Measurements from ENCODE around the gene FEN1. TPM values are rescaled to one million over a fixed set of nuclear protein-coding genes. Genes with fewer than 3 reads are reported as not detected.

The FEN1 gene
- total RNA-seq: 10 to 100 TPM; 55.4 to 64.7 TPM

DNA sequence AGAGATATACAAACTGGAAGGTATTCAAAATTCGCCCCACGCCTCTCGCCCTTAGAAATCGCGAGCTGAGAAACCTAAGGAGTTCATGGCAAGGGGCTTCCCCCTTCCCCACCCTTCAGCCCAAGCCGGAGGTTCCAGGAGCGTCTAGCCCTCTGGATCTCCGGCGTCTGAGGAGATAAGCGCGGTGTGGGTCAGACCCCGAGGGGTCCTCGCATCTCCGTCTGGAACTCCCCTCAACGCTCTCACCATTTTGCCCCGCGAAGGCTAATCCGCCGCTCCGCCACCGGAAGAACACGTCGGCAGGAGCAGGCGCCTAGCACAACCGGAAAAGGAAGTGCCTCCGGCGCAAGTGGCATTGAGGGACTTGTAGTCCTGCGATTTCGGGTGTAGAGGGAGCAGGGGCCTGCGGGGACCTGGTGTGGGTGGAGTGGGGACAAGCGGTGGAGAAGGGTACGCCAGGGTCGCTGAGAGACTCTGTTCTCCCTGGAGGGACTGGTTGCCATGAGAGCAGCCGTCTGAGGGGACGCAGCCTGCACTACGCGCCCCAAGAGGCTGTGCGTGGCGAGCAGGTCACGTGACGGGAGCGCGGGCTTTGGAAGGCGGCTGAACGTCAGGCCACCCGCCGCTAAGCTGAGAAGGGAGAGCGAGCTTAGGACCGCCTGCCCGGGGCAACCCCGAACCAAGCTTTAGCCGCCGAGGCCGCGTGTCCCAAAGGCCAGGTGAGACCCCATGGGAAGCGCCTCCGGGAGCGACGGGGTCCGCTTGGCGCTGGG lies at the start of gene FEN1, which contains the start of gene TMEM258:
Gene FEN1, plus strand, starts transcription at position 602 of the 773 bp plus-strand sequence. CDS start 2,451 bp downstream, outside the sequence.
Gene TMEM258, minus strand, starts transcription at position 290 of the 773 bp plus-strand sequence. Its CDS starts 41 bp downstream, at position 249.
- Mint-ChIP-seq H3K4me1 (ENCODE audit: low read depth) (peaks cover 55% of the 10 kb centered on the region), H3K36me3 (ENCODE audit: insufficient read depth in 2 of 2) (peaks cover 14 to 27% of the 10 kb centered on the region in 2 donors)
- peak; percentile 90 to 94 for ATAC-seq (replicated peaks in 1 of 2)

GRCh38 chr11:61743486-61744095 lies 49.1 kb upstream of the FEN1 start:
- H3K36me3 Mint-ChIP-seq (ENCODE audit: insufficient read depth in 2 of 2): no peaks in the 10 kb centered on the region
- ATAC-seq (replicated peaks in 1 of 2) (no peak), DNase-seq (no peak)
- H3K27me3 Mint-ChIP-seq (ENCODE audit: low read depth): no peaks in the 10 kb centered on the region
- H3K4me3 Mint-ChIP-seq: no peak overlapping the region
- H3K9me3 Mint-ChIP-seq: no peaks in the 10 kb centered on the region
- H3K4me1 Mint-ChIP-seq (ENCODE audit: low read depth): no peaks in the 10 kb centered on the region
- H3K27ac Mint-ChIP-seq: no peak overlapping the region

More for the DNA sequence above, at the start of gene FEN1, which contains the start of gene TMEM258:
- H3K27me3 Mint-ChIP-seq (ENCODE audit: low read depth): no peaks in the 10 kb centered on the region
- DNase-seq: peak; percentile 89 to 93
- no peaks in the 10 kb centered on the region for H3K9me3 Mint-ChIP-seq
- H3K27ac Mint-ChIP-seq: peak within 1 kb of the TSS; percentile 99
- peak within 1 kb of the TSS; percentile 97 to 98 for H3K4me3 Mint-ChIP-seq

DNA sequence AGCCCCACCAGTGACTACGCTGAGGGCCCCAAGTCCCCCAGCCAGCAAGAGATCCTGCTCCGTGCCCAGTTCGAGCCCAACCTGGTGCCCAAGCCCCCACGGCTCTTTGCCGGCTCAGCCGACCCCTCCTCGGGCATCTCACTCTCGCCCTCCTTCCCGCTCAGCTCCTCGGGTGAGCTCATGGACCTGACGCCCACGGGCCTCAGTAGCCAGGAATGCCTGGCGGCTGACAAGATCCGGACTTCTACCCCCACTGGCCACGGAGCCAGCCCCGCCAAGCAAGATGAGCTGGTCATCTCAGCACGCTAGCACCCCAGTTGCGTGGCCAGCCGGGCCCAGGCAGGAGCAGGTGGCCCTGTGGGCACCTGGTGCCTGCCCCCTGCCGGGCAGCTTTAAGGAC lies 48.5 kb upstream of the FEN1 start:
- no peak for DNase-seq
- Mint-ChIP-seq H3K4me3 (no peak overlapping the region), H3K4me1 (ENCODE audit: low read depth) (no peaks in the 10 kb centered on the region), H3K27ac (no peak overlapping the region), H3K36me3 (ENCODE audit: insufficient read depth in 2 of 2) (no peaks in the 10 kb centered on the region), H3K9me3 (no peaks in the 10 kb centered on the region), H3K27me3 (ENCODE audit: low read depth) (peaks cover 2% of the 10 kb centered on the region)
- no peak for ATAC-seq (replicated peaks in 1 of 2)

- DNase-seq: no peak
- peaks cover 7% of the 10 kb centered on the region for H3K27me3 Mint-ChIP-seq (ENCODE audit: low read depth)
- no peaks in the 10 kb centered on the region for H3K36me3 Mint-ChIP-seq (ENCODE audit: insufficient read depth in 2 of 2)
- H3K4me3 Mint-ChIP-seq: no peak overlapping the region
- no peaks in the 10 kb centered on the region for H3K9me3 Mint-ChIP-seq
- H3K4me1 Mint-ChIP-seq (ENCODE audit: low read depth): no peaks in the 10 kb centered on the region
- no peak overlapping the region for H3K27ac Mint-ChIP-seq
- ATAC-seq (replicated peaks in 1 of 2): no peak
Observed at GRCh38 chr11:61744609-61745156, 48.0 kb upstream of the FEN1 start.

- H3K4me1 Mint-ChIP-seq (ENCODE audit: low read depth): no peaks in the 10 kb centered on the region
- H3K36me3 Mint-ChIP-seq (ENCODE audit: insufficient read depth in 2 of 2): no peaks in the 10 kb centered on the region
- DNase-seq (no peak), ATAC-seq (replicated peaks in 1 of 2) (no peak)
- H3K27me3 Mint-ChIP-seq (ENCODE audit: low read depth): peaks cover 11% of the 10 kb centered on the region
- no peaks in the 10 kb centered on the region for H3K9me3 Mint-ChIP-seq
- H3K4me3 Mint-ChIP-seq: no peak overlapping the region
- no peak overlapping the region for H3K27ac Mint-ChIP-seq
Observed at GRCh38 chr11:61745781-61746441, 46.8 kb upstream of the FEN1 start.

DNA sequence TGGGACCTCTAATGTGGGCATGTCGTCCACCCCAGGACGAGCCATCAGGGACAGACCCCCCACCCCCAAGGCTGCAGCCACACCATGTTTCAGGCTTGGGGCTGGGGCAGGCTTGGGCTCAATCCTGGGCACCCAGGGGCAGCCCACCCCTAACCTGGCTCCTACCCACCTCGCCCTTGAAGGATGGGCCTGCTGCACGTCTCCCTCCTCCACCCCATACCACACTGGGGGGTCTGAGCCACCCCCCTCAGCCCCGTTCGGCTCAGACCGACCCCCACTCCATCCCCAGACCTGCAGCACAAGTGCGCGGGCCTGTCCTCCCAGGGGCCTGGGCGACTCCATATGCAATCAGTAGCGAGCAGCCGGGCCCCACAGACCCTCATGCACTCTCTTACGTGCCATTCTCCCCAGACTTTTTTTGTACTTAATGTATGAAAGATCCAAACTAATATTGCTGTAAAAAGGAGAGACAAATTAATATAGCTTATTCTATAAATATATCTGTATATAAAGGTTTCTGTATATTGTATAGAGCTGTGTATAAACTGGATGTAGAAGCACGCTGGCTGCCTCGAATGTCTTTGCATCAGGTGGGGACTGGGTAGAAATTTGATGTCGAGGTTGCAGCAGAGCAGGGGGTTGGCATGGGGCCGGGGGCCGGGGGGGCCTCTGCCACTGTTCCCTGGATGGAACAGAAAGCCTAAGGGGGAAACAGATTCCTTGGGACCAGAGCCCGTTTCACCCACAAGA lies 46.1 kb upstream of the FEN1 start:
- DNase-seq (no peak), ATAC-seq (replicated peaks in 1 of 2) (no peak)
- Mint-ChIP-seq H3K4me1 (ENCODE audit: low read depth) (no peaks in the 10 kb centered on the region), H3K9me3 (no peaks in the 10 kb centered on the region), H3K4me3 (no peak overlapping the region), H3K27ac (no peak overlapping the region), H3K27me3 (ENCODE audit: low read depth) (peaks cover 17% of the 10 kb centered on the region), H3K36me3 (ENCODE audit: insufficient read depth in 2 of 2) (no peaks in the 10 kb centered on the region)

DNA sequence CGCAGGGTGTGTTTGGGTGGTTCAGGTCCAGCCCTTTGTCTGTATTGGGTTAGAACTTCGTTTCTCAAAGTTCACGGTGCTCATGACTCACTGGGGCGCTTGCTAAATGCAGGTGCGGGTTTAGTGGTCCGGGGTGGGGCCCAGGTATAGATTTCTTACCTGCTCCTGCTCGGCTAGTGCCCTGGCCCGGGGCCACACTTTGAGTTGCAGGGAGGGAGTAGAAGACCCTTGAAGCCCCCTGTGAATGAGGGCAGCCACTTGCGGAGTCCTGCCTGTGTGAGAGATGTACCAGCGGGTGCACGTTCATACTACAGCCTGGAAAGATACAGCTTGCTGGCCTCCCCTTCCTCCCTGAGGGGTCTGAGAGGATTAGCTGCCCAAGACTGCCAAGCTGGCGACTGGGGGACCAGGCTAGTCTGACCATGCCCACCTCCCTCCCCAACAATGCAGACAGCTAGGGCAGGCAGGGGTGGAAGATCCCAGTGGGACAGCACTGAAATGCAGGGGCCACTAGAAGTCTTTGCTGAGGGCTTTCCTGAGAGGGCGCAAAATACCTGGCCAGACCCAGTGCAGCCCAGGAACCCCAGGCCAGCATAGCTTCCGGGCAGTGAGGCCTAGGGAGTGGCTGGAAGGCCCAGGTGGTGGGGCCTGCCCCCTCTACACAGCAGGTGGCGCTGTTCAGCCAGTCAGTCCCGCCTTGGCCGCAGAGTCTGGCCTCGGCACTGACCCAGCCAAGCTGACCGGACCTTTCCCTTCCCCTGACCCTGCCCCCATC lies 45.3 kb upstream of the FEN1 start:
- peaks cover 17% of the 10 kb centered on the region for H3K27me3 Mint-ChIP-seq (ENCODE audit: low read depth)
- H3K27ac Mint-ChIP-seq: no peak overlapping the region
- no peaks in the 10 kb centered on the region for H3K36me3 Mint-ChIP-seq (ENCODE audit: insufficient read depth in 2 of 2)
- no peaks in the 10 kb centered on the region for H3K9me3 Mint-ChIP-seq
- ATAC-seq (replicated peaks in 1 of 2) (peak; percentile 64), DNase-seq (peak; percentile 66 to 68)
- no peak overlapping the region for H3K4me3 Mint-ChIP-seq
- no peaks in the 10 kb centered on the region for H3K4me1 Mint-ChIP-seq (ENCODE audit: low read depth)

- Mint-ChIP-seq H3K27me3 (ENCODE audit: low read depth) (peaks cover 19% of the 10 kb centered on the region), H3K4me1 (ENCODE audit: low read depth) (peaks cover 2% of the 10 kb centered on the region), H3K36me3 (ENCODE audit: insufficient read depth in 2 of 2) (no peaks in the 10 kb centered on the region), H3K9me3 (no peaks in the 10 kb centered on the region), H3K4me3 (no peak overlapping the region), H3K27ac (no peak overlapping the region)
- DNase-seq: no peak
- no peak for ATAC-seq (replicated peaks in 1 of 2)
Observed at GRCh38 chr11:61747967-61748285, 44.8 kb upstream of the FEN1 start.

- peaks cover 30% of the 10 kb centered on the region for H3K27me3 Mint-ChIP-seq (ENCODE audit: low read depth)
- no peak overlapping the region for H3K27ac Mint-ChIP-seq
- ATAC-seq (replicated peaks in 1 of 2) (no peak), DNase-seq (no peak)
- H3K36me3 Mint-ChIP-seq (ENCODE audit: insufficient read depth in 2 of 2): no peaks in the 10 kb centered on the region
- H3K4me3 Mint-ChIP-seq: no peak overlapping the region
- peaks cover 13% of the 10 kb centered on the region for H3K4me1 Mint-ChIP-seq (ENCODE audit: low read depth)
- no peaks in the 10 kb centered on the region for H3K9me3 Mint-ChIP-seq
Observed at GRCh38 chr11:61749591-61750217, 43.0 kb upstream of the FEN1 start.

DNA sequence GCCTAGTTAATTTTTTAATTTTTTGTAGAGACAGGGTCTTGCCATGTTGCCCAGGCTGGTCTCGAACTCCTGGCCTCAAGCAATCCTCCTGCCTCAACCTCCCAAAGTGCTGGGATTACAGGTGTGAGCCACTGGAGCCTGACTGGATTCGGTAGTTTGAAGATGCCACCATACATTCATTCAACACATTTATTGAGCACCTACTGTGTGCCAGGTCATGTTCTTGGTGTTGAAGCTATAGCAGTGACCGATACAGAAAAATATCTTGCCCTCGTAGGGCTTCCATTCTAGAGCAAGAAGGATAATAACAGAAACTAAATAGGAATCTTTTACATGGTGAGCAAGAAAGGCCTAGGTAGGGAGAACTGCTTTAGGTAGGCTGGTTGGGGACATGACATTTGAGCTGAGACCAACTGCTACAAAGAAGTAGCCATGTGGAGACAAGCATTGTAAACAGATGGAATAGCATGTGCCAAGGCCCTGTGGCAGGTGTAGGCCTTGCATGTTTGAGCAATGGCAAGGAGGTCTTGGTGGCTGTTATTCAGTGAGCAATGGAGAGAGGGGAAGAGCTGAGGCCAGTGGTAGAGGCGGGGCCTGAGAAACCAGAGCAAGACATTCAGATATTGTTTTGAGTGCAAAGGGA lies 42.0 kb upstream of the FEN1 start:
- Mint-ChIP-seq H3K4me3 (no peak overlapping the region), H3K4me1 (ENCODE audit: low read depth) (peaks cover 13% of the 10 kb centered on the region), H3K9me3 (no peaks in the 10 kb centered on the region), H3K27me3 (ENCODE audit: low read depth) (peaks cover 30% of the 10 kb centered on the region), H3K36me3 (ENCODE audit: insufficient read depth in 2 of 2) (no peaks in the 10 kb centered on the region), H3K27ac (no peak overlapping the region)
- DNase-seq (no peak), ATAC-seq (replicated peaks in 1 of 2) (no peak)

GRCh38 chr11:61751384-61751783 lies 41.3 kb upstream of the FEN1 start:
- peak overlapping the region in 1 of 2 donors; percentile 5 for H3K4me3 Mint-ChIP-seq
- DNase-seq (no peak), ATAC-seq (replicated peaks in 1 of 2) (no peak)
- H3K27me3 Mint-ChIP-seq (ENCODE audit: low read depth): peaks cover 30% of the 10 kb centered on the region
- no peak overlapping the region for H3K27ac Mint-ChIP-seq
- no peaks in the 10 kb centered on the region for H3K36me3 Mint-ChIP-seq (ENCODE audit: insufficient read depth in 2 of 2)
- peaks cover 17% of the 10 kb centered on the region for H3K4me1 Mint-ChIP-seq (ENCODE audit: low read depth)
- H3K9me3 Mint-ChIP-seq: no peaks in the 10 kb centered on the region
